Heart left ventricle (tissue), 13 donors: ENCODE results near the gene NRGN.

ENCODE experiments used
- POLR2A ChIP-seq, 2 donors: fragments of 450-650 bp; IDR thresholded peaks; one replicate each; pipeline ENCODE4 v1.6.1; 2017; ENCODE audit warnings: antibody characterized with exemption in 2 of 2, mild to moderate bottlenecking in 2 of 2, moderate library complexity in 2 of 2
- TF ChIP-seq, protein P1 (sequence below), 12 donors: fragments of 200-600 bp; sonication (generic) in 4 of 12; IDR thresholded peaks; one replicate each; pipeline versions ENCODE4 v1.5.0 to v1.8.0; 2018 to 2022; ENCODE audit warnings: antibody characterized with exemption in 12 of 12, mild to moderate bottlenecking in 5 of 12
- donor health status: ischemic (EF 13 %, LVEDD 7.1; RV severe dilation, severe dysfunction).
- donor health status: DM: no; HTN: yes; CAD: no.
- donor health status: DM: no; HTN: no; CAD: no.
- donor health status: ischemic (EF 25% LVEDD 6.9; RV normal size, moderate dysfunction).
- donor health status: ischemic (EF 25% LVEDD 5.7; RV mildly dilated, moderate dysfunction).
- donor health status: ischemic (EF 35%, LVEDD 5.7; RV mildly dilated, moderate dysfunction).
- donor health status: nonischemic (EF 11% LVEDD 7.7; RV severe dilation, severe dysfunction).
- donor health status: DM: yes; HTN: yes; CAD: no.
- donor health status: PGD.
- donor health status: ischemic (EF 29% LVEDD 5.4; RV normal size, mild dysfunction).
- donor health status: nonischemic (EF 23%, LVEDD 6.1; RV moderate dilation, normal function).

DNA sequence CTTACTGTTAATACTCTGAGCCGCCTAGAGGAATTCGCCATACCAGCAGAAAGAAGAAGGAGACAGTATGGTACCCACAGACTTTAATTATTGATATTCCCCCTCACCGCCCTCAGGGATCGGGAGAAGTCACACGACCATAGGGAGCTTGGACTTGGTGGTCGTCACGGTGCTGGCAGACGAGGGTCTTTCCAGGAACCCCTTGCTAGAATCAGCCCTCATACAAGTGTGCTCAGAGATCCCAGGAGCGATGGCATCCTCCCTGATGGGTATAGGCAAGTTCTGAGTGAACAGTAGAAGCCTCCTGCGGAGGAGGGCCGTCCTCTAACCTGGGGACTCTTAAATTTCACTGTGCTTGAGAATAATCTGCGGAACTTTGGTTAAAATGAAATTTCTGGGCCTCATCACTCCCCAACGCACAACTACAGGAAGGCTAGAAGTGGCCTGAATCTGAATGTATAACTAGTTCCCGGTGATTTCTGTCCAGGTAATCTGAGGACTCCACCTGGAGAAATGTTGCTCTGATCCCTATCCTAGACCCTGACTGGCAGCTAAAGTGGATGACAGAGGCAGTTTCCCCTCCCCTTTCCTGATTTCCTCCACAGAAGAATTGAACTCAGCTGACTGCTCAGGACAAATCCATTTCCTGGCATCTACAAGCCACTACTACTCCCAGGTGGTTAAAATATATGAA lies 7.8 kb downstream of the NRGN start:
- TF ChIP-seq, protein P1, sequence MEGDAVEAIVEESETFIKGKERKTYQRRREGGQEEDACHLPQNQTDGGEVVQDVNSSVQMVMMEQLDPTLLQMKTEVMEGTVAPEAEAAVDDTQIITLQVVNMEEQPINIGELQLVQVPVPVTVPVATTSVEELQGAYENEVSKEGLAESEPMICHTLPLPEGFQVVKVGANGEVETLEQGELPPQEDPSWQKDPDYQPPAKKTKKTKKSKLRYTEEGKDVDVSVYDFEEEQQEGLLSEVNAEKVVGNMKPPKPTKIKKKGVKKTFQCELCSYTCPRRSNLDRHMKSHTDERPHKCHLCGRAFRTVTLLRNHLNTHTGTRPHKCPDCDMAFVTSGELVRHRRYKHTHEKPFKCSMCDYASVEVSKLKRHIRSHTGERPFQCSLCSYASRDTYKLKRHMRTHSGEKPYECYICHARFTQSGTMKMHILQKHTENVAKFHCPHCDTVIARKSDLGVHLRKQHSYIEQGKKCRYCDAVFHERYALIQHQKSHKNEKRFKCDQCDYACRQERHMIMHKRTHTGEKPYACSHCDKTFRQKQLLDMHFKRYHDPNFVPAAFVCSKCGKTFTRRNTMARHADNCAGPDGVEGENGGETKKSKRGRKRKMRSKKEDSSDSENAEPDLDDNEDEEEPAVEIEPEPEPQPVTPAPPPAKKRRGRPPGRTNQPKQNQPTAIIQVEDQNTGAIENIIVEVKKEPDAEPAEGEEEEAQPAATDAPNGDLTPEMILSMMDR (IDR thresholded peaks at IDR 0.05) = no peak
- no peak for TF ChIP-seq POLR2A (IDR thresholded peaks at IDR 0.05)
